ENCODE measurements around the gene PRPS1.

DNA sequence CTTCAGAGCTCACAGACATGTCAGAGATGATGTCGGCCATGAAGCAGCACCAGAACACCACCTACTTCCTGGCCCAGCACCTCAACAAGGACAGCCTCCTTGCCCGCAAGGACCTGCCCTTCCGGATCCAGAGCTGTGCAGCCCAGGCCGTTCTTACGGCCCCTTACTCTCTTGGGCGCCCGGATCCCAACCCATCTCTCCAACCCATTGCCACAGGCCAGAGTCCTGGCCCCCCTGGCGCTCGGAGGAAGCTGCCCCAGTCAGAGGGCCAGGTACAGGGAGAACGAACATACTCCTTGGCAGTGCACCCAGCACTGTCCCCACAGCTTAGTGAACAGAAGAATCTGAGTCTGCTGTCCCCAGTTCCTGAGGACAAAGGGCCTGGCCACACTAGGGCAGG, 27.9 kb upstream of the PRPS1 start:
- TF ChIP-seq BHLHE40 (IDR thresholded peaks at IDR 0.05; ENCODE audit: borderline replicate concordance) (no peak), LEF1 (IDR thresholded peaks at IDR 0.05; ENCODE audit: borderline replicate concordance) (no peak), FOXA1 (IDR thresholded peaks at IDR 0.05) (no peak)

Data from HEK293T (cell line).